ENCODE measurements around the gene DRC7. TPM values are rescaled to one million over a fixed set of nuclear protein-coding genes. Genes with fewer than 3 reads are reported as not detected.

Gene DRC7
- total RNA-seq, 1 donor from 2014 or later: 0.41 TPM

GRCh38 chr16:57764341-57765159 lies 69.9 kb downstream of the DRC7 start:
- H3K27me3 Mint-ChIP-seq (ENCODE audit: insufficient read depth, low read depth): peaks cover 9% of the 10 kb centered on the region
- peak overlapping the region; percentile 42 for H3K27ac Mint-ChIP-seq
- no peaks in the 10 kb centered on the region for H3K9me3 Mint-ChIP-seq
- peaks cover 7% of the 10 kb centered on the region for H3K4me1 Mint-ChIP-seq
- no peak overlapping the region for H3K27ac ChIP-seq
- TF ChIP-seq CTCF (IDR thresholded peaks at IDR 0.05) (no peak), EZH2 (IDR thresholded peaks at IDR 0.05) (no peak), EZH2phosphoT487 (IDR thresholded peaks at IDR 0.05) (no peak)
- no peaks in the 10 kb centered on the region for H3F3A ChIP-seq (ENCODE audit: low read depth)
- no peak overlapping the region for H2AFZ ChIP-seq (replicated peaks)
- H3K4me3 Mint-ChIP-seq: no peak overlapping the region
- peaks cover 3% of the 10 kb centered on the region for H3K36me3 Mint-ChIP-seq
- H3K4me1 ChIP-seq: peaks cover 2% of the 10 kb centered on the region
- DNase-seq (ENCODE audit: low spot score): peak; percentile 45
- H3K36me3 ChIP-seq: no peaks in the 10 kb centered on the region
- no peak overlapping the region for H3K9ac ChIP-seq
- H3K9me3 ChIP-seq (ENCODE audit: low read depth): no peaks in the 10 kb centered on the region
- no peaks in the 10 kb centered on the region for H4K20me1 ChIP-seq (ENCODE audit: low read depth)
- H3K4me2 ChIP-seq: no peak overlapping the region
- H3K27me3 ChIP-seq: no peaks in the 10 kb centered on the region
- no peaks in the 10 kb centered on the region for H3K79me2 ChIP-seq (ENCODE audit: low read depth)
- no peak overlapping the region for H3K4me3 ChIP-seq

- Histone ChIP-seq H3K27me3 (no peaks in the 10 kb centered on the region), H2AFZ (replicated peaks) (no peak overlapping the region), H3F3A (ENCODE audit: low read depth) (no peaks in the 10 kb centered on the region), H3K79me2 (ENCODE audit: low read depth) (no peaks in the 10 kb centered on the region), H3K4me1 (peaks cover 2% of the 10 kb centered on the region), H3K9me3 (ENCODE audit: low read depth) (no peaks in the 10 kb centered on the region), H3K9ac (no peak overlapping the region), H3K27ac (no peak overlapping the region), H3K36me3 (no peaks in the 10 kb centered on the region), H3K4me3 (no peak overlapping the region), H3K4me2 (no peak overlapping the region), H4K20me1 (ENCODE audit: low read depth) (no peaks in the 10 kb centered on the region)
- Mint-ChIP-seq H3K9me3 (no peaks in the 10 kb centered on the region), H3K36me3 (peaks cover 3% of the 10 kb centered on the region), H3K4me3 (no peak overlapping the region), H3K27ac (no peak overlapping the region), H3K4me1 (peaks cover 6% of the 10 kb centered on the region), H3K27me3 (ENCODE audit: insufficient read depth, low read depth) (peaks cover 4% of the 10 kb centered on the region)
- no peak for TF ChIP-seq CTCF (IDR thresholded peaks at IDR 0.05)
- TF ChIP-seq EZH2phosphoT487 (IDR thresholded peaks at IDR 0.05): no peak
- TF ChIP-seq EZH2 (IDR thresholded peaks at IDR 0.05): no peak
- no peak for DNase-seq (ENCODE audit: low spot score)
Measured at GRCh38 chr16:57765160-57765728, 70.6 kb downstream of the DRC7 start.

- H3K4me3 ChIP-seq: no peak overlapping the region
- peaks cover 6% of the 10 kb centered on the region for H3K4me1 Mint-ChIP-seq
- no peak overlapping the region for H3K27ac Mint-ChIP-seq
- no peak for DNase-seq (ENCODE audit: low spot score)
- H3F3A ChIP-seq (ENCODE audit: low read depth): no peaks in the 10 kb centered on the region
- H3K9me3 ChIP-seq (ENCODE audit: low read depth): no peaks in the 10 kb centered on the region
- no peak overlapping the region for H3K27ac ChIP-seq
- H3K4me3 Mint-ChIP-seq: no peak overlapping the region
- TF ChIP-seq EZH2phosphoT487 (IDR thresholded peaks at IDR 0.05): no peak
- no peak for TF ChIP-seq CTCF (IDR thresholded peaks at IDR 0.05)
- H3K4me2 ChIP-seq: no peak overlapping the region
- H3K36me3 Mint-ChIP-seq: peaks cover 3% of the 10 kb centered on the region
- no peak overlapping the region for H3K9ac ChIP-seq
- H2AFZ ChIP-seq (replicated peaks): no peak overlapping the region
- H3K4me1 ChIP-seq: peaks cover 2% of the 10 kb centered on the region
- H3K27me3 Mint-ChIP-seq (ENCODE audit: insufficient read depth, low read depth): peaks cover 3% of the 10 kb centered on the region
- H4K20me1 ChIP-seq (ENCODE audit: low read depth): no peaks in the 10 kb centered on the region
- H3K36me3 ChIP-seq: no peaks in the 10 kb centered on the region
- H3K9me3 Mint-ChIP-seq: no peaks in the 10 kb centered on the region
- no peaks in the 10 kb centered on the region for H3K79me2 ChIP-seq (ENCODE audit: low read depth)
- H3K27me3 ChIP-seq: no peaks in the 10 kb centered on the region
Measured at GRCh38 chr16:57766714-57767348, 72.2 kb downstream of the DRC7 start.

Data from neural progenitor cell (in vitro differentiated cells).